ENCODE data around the gene NLRP1.

DNA sequence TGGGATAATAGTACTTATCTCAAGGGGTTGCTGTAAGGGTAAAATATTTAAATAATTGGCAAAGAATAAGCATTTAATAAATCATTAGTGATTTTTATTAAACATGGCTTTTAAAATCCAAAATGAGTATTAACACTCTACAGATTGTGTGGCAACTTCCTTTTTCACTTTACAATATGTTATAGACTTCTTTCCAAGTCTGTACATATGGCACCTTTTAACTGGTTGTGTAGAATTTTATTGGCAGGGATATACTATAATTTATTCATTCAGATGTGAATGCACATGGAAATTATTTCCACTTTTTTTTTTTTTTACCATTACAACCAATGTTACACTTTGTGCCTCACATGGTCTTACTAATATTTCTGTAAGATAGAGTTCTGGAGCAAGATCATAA lies 15.7 kb upstream of the NLRP1 start:
- TF ChIP-seq, protein P1, sequence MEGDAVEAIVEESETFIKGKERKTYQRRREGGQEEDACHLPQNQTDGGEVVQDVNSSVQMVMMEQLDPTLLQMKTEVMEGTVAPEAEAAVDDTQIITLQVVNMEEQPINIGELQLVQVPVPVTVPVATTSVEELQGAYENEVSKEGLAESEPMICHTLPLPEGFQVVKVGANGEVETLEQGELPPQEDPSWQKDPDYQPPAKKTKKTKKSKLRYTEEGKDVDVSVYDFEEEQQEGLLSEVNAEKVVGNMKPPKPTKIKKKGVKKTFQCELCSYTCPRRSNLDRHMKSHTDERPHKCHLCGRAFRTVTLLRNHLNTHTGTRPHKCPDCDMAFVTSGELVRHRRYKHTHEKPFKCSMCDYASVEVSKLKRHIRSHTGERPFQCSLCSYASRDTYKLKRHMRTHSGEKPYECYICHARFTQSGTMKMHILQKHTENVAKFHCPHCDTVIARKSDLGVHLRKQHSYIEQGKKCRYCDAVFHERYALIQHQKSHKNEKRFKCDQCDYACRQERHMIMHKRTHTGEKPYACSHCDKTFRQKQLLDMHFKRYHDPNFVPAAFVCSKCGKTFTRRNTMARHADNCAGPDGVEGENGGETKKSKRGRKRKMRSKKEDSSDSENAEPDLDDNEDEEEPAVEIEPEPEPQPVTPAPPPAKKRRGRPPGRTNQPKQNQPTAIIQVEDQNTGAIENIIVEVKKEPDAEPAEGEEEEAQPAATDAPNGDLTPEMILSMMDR (IDR thresholded peaks at IDR 0.05; ENCODE audit: borderline replicate concordance, extremely low read depth, low read length, poor library complexity, severe bottlenecking), result no peak
- TF ChIP-seq EZH2 (IDR thresholded peaks at IDR 0.05; ENCODE audit: borderline replicate concordance, low read depth, low read length, severe bottlenecking), result no peak

All from DND-41 (cell line).